WTC11 (cell line): ENCODE data around the gene RLIM. TPM values are rescaled to one million over a fixed set of nuclear protein-coding genes. Genes with fewer than 3 reads are reported as not detected.

Experiments used
- ATAC-seq: fragments of 200-7000 bp; cut with Tn5 transposase; 2 replicates; pipeline ENCODE4 v1.10.0; 2021; ENCODE audit warnings: mild to moderate bottlenecking, moderate library complexity
- CTCF ChIA-PET: fragments of 300-600 bp; sonication (Branson Sonifier 250); formaldehyde crosslinking; loops from one replicate; lab custom pipeline; 2021; ENCODE audit warnings: antibody characterized with exemption; lab: Charles Lee
- POLR2A ChIA-PET: fragments of 350-600 bp; sonication (Branson Sonifier 250); formaldehyde crosslinking; loops from one replicate; lab custom pipeline; 2021; ENCODE audit warnings: antibody characterized with exemption; lab: Charles Lee
- DNase-seq: peaks from one replicate; pipeline ENCODE4 v3.0.0; 2021; ENCODE audit warnings: low spot score
- H3K27ac Mint-ChIP-seq: 2 replicates; pipeline ENCODE4 v1.8.0; 2021; ENCODE audit warnings: mixed read lengths
- H3K27me3 Mint-ChIP-seq: 2 replicates; pipeline ENCODE4 v1.8.0; 2021; ENCODE audit warnings: low read depth, mild to moderate bottlenecking, moderate library complexity, mixed read lengths
- H3K36me3 Mint-ChIP-seq: 2 replicates; pipeline ENCODE4 v1.8.0; 2021; ENCODE audit warnings: mixed read lengths
- H3K4me1 Mint-ChIP-seq: 2 replicates; pipeline ENCODE4 v1.8.0; 2022; ENCODE audit warnings: mixed read lengths
- H3K4me3 Mint-ChIP-seq: 2 replicates; pipeline ENCODE4 v1.8.0; 2021; ENCODE audit warnings: mild to moderate bottlenecking, moderate library complexity, mixed read lengths
- H3K9me3 Mint-ChIP-seq: 2 replicates; pipeline ENCODE4 v1.8.0; 2021; ENCODE audit warnings: mixed read lengths
- AR ChIP-seq: fragments of 250-450 bp; sonication (Bioruptor Pico); IDR thresholded peaks from 2 replicates; pipeline ENCODE4 v1.9.0; 2021; ENCODE audit warnings: mild to moderate bottlenecking
- ATF1 ChIP-seq: sonication (generic); formaldehyde crosslinking; IDR thresholded peaks from 2 replicates; pipeline ENCODE4 v1.8.1; 2023; ENCODE audit warnings: mild to moderate bottlenecking, moderate library complexity, missing genetic modification reagents
- CBFB ChIP-seq: sonication (generic); formaldehyde crosslinking; IDR thresholded peaks from 2 replicates; pipeline ENCODE4 v1.8.1; 2022; ENCODE audit warnings: mild to moderate bottlenecking, low read depth, missing genetic modification reagents
- CTCF ChIP-seq: fragments of 200-600 bp; IDR thresholded peaks from 2 replicates; pipeline ENCODE4 v1.8.0; 2022; ENCODE audit warnings: antibody characterized with exemption
- ESRRA ChIP-seq: sonication (generic); formaldehyde crosslinking; IDR thresholded peaks from 2 replicates; pipeline ENCODE4 v1.8.1; 2022; ENCODE audit warnings: mild to moderate bottlenecking, missing genetic modification reagents, borderline replicate concordance
- ETV6 ChIP-seq: sonication (generic); formaldehyde crosslinking; IDR thresholded peaks from 2 replicates; pipeline ENCODE4 v1.8.1; 2022; ENCODE audit warnings: mild to moderate bottlenecking, missing genetic modification reagents
- GABPB1 ChIP-seq: sonication (generic); formaldehyde crosslinking; IDR thresholded peaks from 2 replicates; pipeline ENCODE4 v1.8.1; 2023; ENCODE audit warnings: mild to moderate bottlenecking, missing genetic modification reagents
- NFATC4 ChIP-seq: fragments of 250-450 bp; sonication (Bioruptor Pico); IDR thresholded peaks from 2 replicates; pipeline ENCODE4 v1.9.0; 2021; ENCODE audit warnings: mild to moderate bottlenecking
- NFYB ChIP-seq: sonication (generic); formaldehyde crosslinking; conservative IDR thresholded peaks from 2 replicates; pipeline ENCODE4 v1.8.0; 2022; ENCODE audit warnings: low read depth, missing genetic modification reagents
- USF1 ChIP-seq: sonication (generic); formaldehyde crosslinking; IDR thresholded peaks from 2 replicates; pipeline ENCODE4 v1.8.0; 2022; ENCODE audit warnings: mild to moderate bottlenecking, missing genetic modification reagents
- ZNF138 ChIP-seq: sonication (generic); formaldehyde crosslinking; conservative IDR thresholded peaks from 2 replicates; pipeline ENCODE4 v1.8.1; 2022; ENCODE audit warnings: mild to moderate bottlenecking, moderate library complexity, missing genetic modification reagents
- ZNF512 ChIP-seq: sonication (generic); formaldehyde crosslinking; IDR thresholded peaks from 2 replicates; pipeline ENCODE4 v1.8.1; 2022; ENCODE audit warnings: missing genetic modification reagents, borderline replicate concordance
- total RNA-seq: library from RNA; stranded (reverse); gene quantifications from 3 replicates; pipeline ENCODE4 v1.2.3, GENCODE V29; 2021
- TF ChIP-seq, protein P1 (sequence below): sonication (generic); formaldehyde crosslinking; IDR thresholded peaks from 2 replicates; pipeline ENCODE4 v1.8.1; 2023; ENCODE audit warnings: mild to moderate bottlenecking, moderate library complexity, missing genetic modification reagents
- TF ChIP-seq, protein P2 (sequence below): sonication (generic); formaldehyde crosslinking; IDR thresholded peaks from 2 replicates; pipeline ENCODE4 v1.8.0; 2022; ENCODE audit warnings: missing genetic modification reagents
- TF ChIP-seq, protein P3 (sequence below): sonication (generic); formaldehyde crosslinking; IDR thresholded peaks from 2 replicates; pipeline ENCODE4 v1.8.1; 2022; ENCODE audit warnings: mild to moderate bottlenecking, missing genetic modification reagents, moderate library complexity, borderline replicate concordance
- TF ChIP-seq, protein P4 (sequence below): fragments of 250-450 bp; sonication (Bioruptor Pico); IDR thresholded peaks from 2 replicates; pipeline ENCODE4 v1.9.0; 2021; ENCODE audit warnings: mild to moderate bottlenecking
- TF ChIP-seq, protein P5 (sequence below): sonication (generic); formaldehyde crosslinking; IDR thresholded peaks from 2 replicates; pipeline ENCODE4 v1.8.1; 2022; ENCODE audit warnings: low read depth, mild to moderate bottlenecking, moderate library complexity, missing genetic modification reagents, borderline replicate concordance
- TF ChIP-seq, protein P6 (sequence below): sonication (generic); formaldehyde crosslinking; IDR thresholded peaks from 2 replicates; pipeline ENCODE4 v1.8.0; 2022; ENCODE audit warnings: mild to moderate bottlenecking, missing genetic modification reagents

RLIM gene
- total RNA-seq, 1 experiment from 2014 or later = 34.4 TPM

DNA sequence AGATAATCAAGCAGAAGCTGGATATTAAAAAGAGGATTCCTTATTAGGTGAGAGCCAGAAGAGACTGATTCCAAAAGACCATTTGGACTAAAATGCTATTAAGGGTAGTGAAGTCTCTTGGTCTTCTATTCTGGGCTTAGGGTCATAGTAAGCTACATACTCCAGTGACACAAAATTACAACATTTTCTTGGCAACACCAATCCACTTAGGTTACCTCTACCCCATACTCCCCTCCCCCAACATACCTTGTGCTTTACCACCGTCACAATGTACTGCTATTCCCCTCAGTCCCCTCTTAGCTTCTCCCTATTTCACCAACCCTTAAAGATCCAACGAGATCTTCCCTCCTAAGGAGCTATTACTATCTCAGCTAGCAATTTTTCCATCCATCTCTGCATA, 11.4 kb downstream of the RLIM start (continued):
- TF ChIP-seq ESRRA (no peak), ATF1 (no peak), AR (no peak), NFATC4 (no peak), ZNF512 (CRISPR knock-in tag) (no peak), ETV6 (CRISPR knock-in tag) (no peak), CTCF (no peak)
- TF ChIP-seq, protein P1, sequence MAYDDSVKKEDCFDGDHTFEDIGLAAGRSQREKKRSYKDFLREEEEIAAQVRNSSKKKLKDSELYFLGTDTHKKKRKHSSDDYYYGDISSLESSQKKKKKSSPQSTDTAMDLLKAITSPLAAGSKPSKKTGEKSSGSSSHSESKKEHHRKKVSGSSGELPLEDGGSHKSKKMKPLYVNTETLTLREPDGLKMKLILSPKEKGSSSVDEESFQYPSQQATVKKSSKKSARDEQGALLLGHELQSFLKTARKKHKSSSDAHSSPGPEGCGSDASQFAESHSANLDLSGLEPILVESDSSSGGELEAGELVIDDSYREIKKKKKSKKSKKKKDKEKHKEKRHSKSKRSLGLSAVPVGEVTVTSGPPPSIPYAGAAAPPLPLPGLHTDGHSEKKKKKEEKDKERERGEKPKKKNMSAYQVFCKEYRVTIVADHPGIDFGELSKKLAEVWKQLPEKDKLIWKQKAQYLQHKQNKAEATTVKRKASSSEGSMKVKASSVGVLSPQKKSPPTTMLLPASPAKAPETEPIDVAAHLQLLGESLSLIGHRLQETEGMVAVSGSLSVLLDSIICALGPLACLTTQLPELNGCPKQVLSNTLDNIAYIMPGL = no peak
- TF ChIP-seq, protein P2, sequence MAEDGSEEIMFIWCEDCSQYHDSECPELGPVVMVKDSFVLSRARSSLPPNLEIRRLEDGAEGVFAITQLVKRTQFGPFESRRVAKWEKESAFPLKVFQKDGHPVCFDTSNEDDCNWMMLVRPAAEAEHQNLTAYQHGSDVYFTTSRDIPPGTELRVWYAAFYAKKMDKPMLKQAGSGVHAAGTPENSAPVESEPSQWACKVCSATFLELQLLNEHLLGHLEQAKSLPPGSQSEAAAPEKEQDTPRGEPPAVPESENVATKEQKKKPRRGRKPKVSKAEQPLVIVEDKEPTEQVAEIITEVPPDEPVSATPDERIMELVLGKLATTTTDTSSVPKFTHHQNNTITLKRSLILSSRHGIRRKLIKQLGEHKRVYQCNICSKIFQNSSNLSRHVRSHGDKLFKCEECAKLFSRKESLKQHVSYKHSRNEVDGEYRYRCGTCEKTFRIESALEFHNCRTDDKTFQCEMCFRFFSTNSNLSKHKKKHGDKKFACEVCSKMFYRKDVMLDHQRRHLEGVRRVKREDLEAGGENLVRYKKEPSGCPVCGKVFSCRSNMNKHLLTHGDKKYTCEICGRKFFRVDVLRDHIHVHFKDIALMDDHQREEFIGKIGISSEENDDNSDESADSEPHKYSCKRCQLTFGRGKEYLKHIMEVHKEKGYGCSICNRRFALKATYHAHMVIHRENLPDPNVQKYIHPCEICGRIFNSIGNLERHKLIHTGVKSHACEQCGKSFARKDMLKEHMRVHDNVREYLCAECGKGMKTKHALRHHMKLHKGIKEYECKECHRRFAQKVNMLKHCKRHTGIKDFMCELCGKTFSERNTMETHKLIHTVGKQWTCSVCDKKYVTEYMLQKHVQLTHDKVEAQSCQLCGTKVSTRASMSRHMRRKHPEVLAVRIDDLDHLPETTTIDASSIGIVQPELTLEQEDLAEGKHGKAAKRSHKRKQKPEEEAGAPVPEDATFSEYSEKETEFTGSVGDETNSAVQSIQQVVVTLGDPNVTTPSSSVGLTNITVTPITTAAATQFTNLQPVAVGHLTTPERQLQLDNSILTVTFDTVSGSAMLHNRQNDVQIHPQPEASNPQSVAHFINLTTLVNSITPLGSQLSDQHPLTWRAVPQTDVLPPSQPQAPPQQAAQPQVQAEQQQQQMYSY (CRISPR knock-in tag) = no peak
- TF ChIP-seq, protein P3, sequence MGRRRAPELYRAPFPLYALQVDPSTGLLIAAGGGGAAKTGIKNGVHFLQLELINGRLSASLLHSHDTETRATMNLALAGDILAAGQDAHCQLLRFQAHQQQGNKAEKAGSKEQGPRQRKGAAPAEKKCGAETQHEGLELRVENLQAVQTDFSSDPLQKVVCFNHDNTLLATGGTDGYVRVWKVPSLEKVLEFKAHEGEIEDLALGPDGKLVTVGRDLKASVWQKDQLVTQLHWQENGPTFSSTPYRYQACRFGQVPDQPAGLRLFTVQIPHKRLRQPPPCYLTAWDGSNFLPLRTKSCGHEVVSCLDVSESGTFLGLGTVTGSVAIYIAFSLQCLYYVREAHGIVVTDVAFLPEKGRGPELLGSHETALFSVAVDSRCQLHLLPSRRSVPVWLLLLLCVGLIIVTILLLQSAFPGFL (CRISPR knock-in tag) = no peak
- TF ChIP-seq, all 79 proteins: peak for 0

DNA sequence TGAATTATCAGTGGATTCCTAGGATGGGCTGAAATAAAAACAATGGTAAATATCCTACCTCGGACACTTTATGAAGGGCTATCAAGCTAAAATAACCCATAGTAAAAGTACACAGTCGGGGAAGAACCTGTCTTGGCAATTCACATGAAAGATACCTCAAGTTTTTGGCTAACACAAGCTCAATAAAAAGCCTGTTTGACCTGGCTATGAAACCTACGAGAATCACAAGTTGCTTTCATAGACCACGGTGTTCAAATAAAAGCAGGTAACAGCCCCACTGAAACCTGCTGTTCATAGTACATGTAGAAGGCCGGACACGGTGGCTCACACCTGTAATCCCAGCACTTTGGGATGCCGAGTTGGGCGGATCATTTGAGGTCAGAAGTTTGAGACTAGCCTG, 12.3 kb downstream of the RLIM start:
- H3K4me3 Mint-ChIP-seq = no peak overlapping the region
- peaks cover 37% of the 10 kb centered on the region for H3K4me1 Mint-ChIP-seq
- POLR2A ChIA-PET = interaction anchor here (0.9 kb wide), 1 partner anchor 12 kb away, joined by 3 read pairs; the partner anchor contains the start of gene RLIM

More for the DNA sequence above, 12.3 kb downstream of the RLIM start:
- ATAC-seq = no peak
- Mint-ChIP-seq H3K27ac (no peak overlapping the region), H3K36me3 (peaks cover 18% of the 10 kb centered on the region), H3K27me3 (no peaks in the 10 kb centered on the region), H3K9me3 (no peaks in the 10 kb centered on the region)
- CTCF ChIA-PET = no interaction called here
- TF ChIP-seq GABPB1 (CRISPR knock-in tag) (no peak), USF1 (no peak), CBFB (CRISPR knock-in tag) (no peak), ZNF138 (CRISPR knock-in tag) (no peak), NFYB (CRISPR knock-in tag) (no peak)
- TF ChIP-seq, protein P4, sequence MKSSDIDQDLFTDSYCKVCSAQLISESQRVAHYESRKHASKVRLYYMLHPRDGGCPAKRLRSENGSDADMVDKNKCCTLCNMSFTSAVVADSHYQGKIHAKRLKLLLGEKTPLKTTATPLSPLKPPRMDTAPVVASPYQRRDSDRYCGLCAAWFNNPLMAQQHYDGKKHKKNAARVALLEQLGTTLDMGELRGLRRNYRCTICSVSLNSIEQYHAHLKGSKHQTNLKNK (CRISPR knock-in tag) = no peak
- TF ChIP-seq, protein P5, sequence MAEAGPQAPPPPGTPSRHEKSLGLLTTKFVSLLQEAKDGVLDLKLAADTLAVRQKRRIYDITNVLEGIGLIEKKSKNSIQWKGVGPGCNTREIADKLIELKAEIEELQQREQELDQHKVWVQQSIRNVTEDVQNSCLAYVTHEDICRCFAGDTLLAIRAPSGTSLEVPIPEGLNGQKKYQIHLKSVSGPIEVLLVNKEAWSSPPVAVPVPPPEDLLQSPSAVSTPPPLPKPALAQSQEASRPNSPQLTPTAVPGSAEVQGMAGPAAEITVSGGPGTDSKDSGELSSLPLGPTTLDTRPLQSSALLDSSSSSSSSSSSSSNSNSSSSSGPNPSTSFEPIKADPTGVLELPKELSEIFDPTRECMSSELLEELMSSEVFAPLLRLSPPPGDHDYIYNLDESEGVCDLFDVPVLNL (CRISPR knock-in tag) = no peak
- TF ChIP-seq, protein P6, sequence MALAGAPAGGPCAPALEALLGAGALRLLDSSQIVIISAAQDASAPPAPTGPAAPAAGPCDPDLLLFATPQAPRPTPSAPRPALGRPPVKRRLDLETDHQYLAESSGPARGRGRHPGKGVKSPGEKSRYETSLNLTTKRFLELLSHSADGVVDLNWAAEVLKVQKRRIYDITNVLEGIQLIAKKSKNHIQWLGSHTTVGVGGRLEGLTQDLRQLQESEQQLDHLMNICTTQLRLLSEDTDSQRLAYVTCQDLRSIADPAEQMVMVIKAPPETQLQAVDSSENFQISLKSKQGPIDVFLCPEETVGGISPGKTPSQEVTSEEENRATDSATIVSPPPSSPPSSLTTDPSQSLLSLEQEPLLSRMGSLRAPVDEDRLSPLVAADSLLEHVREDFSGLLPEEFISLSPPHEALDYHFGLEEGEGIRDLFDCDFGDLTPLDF (CRISPR knock-in tag) = no peak
- TF ChIP-seq, all 79 proteins: peak for 0
- DNase-seq = no peak
